GM23338 (cell line): ENCODE data around the gene NCCRP1. TPM values are rescaled to one million over a fixed set of nuclear protein-coding genes. Genes with fewer than 3 reads are reported as not detected.

Experiments
- ATAC-seq: fragments of 200-7000 bp; cut with Tn5 transposase; 3 replicates; pipeline ENCODE4 v1.9.1; 2020
- DNase-seq: peaks from one replicate; pipeline ENCODE4 v3.0.0-alpha.2; 2015; ENCODE audit warnings: low spot score
- H2AFZ ChIP-seq: fragments of 200-600 bp; sonication (generic); 2 replicates; pipeline ENCODE4 v1.8.0; 2016; ENCODE audit warnings: antibody characterized with exemption, mild to moderate bottlenecking, moderate library complexity
- H3F3A ChIP-seq: fragments of 200-600 bp; sonication (generic); replicated peaks from 2 replicates; pipeline ENCODE4 v1.8.0; 2017; ENCODE audit warnings: antibody characterized with exemption, mixed run types, low read depth
- H3K27ac ChIP-seq: fragments of 200-600 bp; sonication (generic); 2 replicates; pipeline ENCODE4 v1.6.1; 2016; ENCODE audit warnings: low read depth
- H3K27me3 ChIP-seq: fragments of 200-600 bp; sonication (generic); 2 replicates; pipeline ENCODE4 v1.8.0; 2016; ENCODE audit warnings: mild to moderate bottlenecking, mixed run types, moderate library complexity; ENCODE audit not compliant: insufficient read depth
- H3K36me3 ChIP-seq: fragments of 200-600 bp; sonication (generic); 2 replicates; pipeline ENCODE4 v1.8.0; 2016; ENCODE audit warnings: mild to moderate bottlenecking; ENCODE audit not compliant: insufficient read depth
- H3K4me1 ChIP-seq: fragments of 200-600 bp; sonication (generic); 2 replicates; pipeline ENCODE4 v1.8.0; 2016; ENCODE audit warnings: mild to moderate bottlenecking, moderate library complexity; ENCODE audit not compliant: insufficient read depth
- H3K4me2 ChIP-seq: fragments of 200-600 bp; sonication (generic); 2 replicates; pipeline ENCODE4 v1.7.1; 2017; ENCODE audit warnings: mixed run types
- H3K4me3 ChIP-seq: fragments of 200-600 bp; sonication (generic); 2 replicates; pipeline ENCODE4 v1.6.1; 2016; ENCODE audit warnings: mixed run types
- H3K79me2 ChIP-seq: fragments of 200-600 bp; sonication (generic); replicated peaks from 2 replicates; pipeline ENCODE4 v1.8.0; 2017; ENCODE audit warnings: mild to moderate bottlenecking; ENCODE audit not compliant: insufficient read depth
- H3K9me2 ChIP-seq: fragments of 200-600 bp; sonication (generic); 2 replicates; pipeline ENCODE4 v1.8.0; 2017; ENCODE audit not compliant: insufficient read depth
- H4K20me1 ChIP-seq: fragments of 200-600 bp; sonication (generic); replicated peaks from 2 replicates; pipeline ENCODE4 v1.8.0; 2017; ENCODE audit warnings: mild to moderate bottlenecking; ENCODE audit not compliant: insufficient read depth
- H3K27ac Mint-ChIP-seq: 2 replicates; pipeline ENCODE4 v1.8.0; 2020; ENCODE audit warnings: inconsistent platforms, mild to moderate bottlenecking, moderate library complexity, mixed read lengths
- H3K27me3 Mint-ChIP-seq: 3 replicates; pipeline ENCODE4 v1.8.0; 2022; ENCODE audit warnings: low read depth, mild to moderate bottlenecking, moderate library complexity, mixed read lengths, inconsistent platforms; ENCODE audit not compliant: insufficient read depth, poor library complexity
- H3K36me3 Mint-ChIP-seq: 3 replicates; pipeline ENCODE4 v1.8.0; 2021; ENCODE audit warnings: low read depth, mild to moderate bottlenecking, inconsistent platforms, moderate library complexity, mixed read lengths
- H3K4me1 Mint-ChIP-seq: 3 replicates; pipeline ENCODE4 v1.8.0; 2020; ENCODE audit warnings: mild to moderate bottlenecking, inconsistent platforms, mixed read lengths
- H3K4me3 Mint-ChIP-seq: 3 replicates; pipeline ENCODE4 v1.8.0; 2021; ENCODE audit warnings: moderate library complexity, mild to moderate bottlenecking, inconsistent platforms, mixed read lengths
- H3K9me3 Mint-ChIP-seq: 3 replicates; pipeline ENCODE4 v1.8.0; 2020; ENCODE audit warnings: moderate library complexity, mild to moderate bottlenecking, inconsistent platforms, mixed read lengths
- EZH2 ChIP-seq: fragments of 200-600 bp; sonication (generic); IDR thresholded peaks from one replicate; pipeline ENCODE4 v1.8.0; 2017; ENCODE audit warnings: antibody characterized with exemption, mild to moderate bottlenecking, low read depth; ENCODE audit not compliant: unreplicated experiment
- POLR2AphosphoS5 ChIP-seq: IDR thresholded peaks from 2 replicates; pipeline ENCODE4 v1.6.1; 2016; ENCODE audit warnings: antibody characterized with exemption, low read depth
- STAT1 ChIP-seq: IDR thresholded peaks from one replicate; pipeline ENCODE4 v1.6.1; 2016; ENCODE audit warnings: antibody characterized with exemption; ENCODE audit not compliant: unreplicated experiment
- ZNF114 ChIP-seq: fragments of 250-450 bp; sonication (Bioruptor Pico); IDR thresholded peaks from 2 replicates; pipeline ENCODE4 v1.5.0; 2020; ENCODE audit warnings: mild to moderate bottlenecking, moderate library complexity
- ZNF331 ChIP-seq: fragments of 250-450 bp; sonication (Bioruptor Pico); IDR thresholded peaks from 2 replicates; pipeline ENCODE4 v1.5.0; 2020; ENCODE audit warnings: low read depth, mild to moderate bottlenecking, moderate library complexity
- ZNF462 ChIP-seq: fragments of 250-450 bp; sonication (Bioruptor Pico); IDR thresholded peaks from 2 replicates; pipeline ENCODE4 v1.5.0; 2020; ENCODE audit warnings: mild to moderate bottlenecking, moderate library complexity
- polyA plus RNA-seq: library from polyadenylated mRNA; unstranded; fragments of >200 nt; fragmentation: Nextera tagmentation; extraction: Ambion mirVana; gene quantifications from 2 replicates; pipeline ENCODE4 v1.2.1, GENCODE V29; 2016
- total RNA-seq: library from RNA; depleted of rRNA; stranded (reverse); fragments of >200 nt; shearing (Covaris generic); gene quantifications from 2 replicates; pipeline ENCODE4 v1.2.3, GENCODE V29; 2014
- TF ChIP-seq, protein P1 (sequence below), 2 experiments: fragments of 200-600 bp in 1 of 2; sonication (generic) in 1 of 2; conservative IDR thresholded peaks; 2 replicates each; pipeline versions ENCODE4 v1.5.1 to v1.6.1; 2016 to 2017; ENCODE audit warnings: antibody characterized with exemption in 2 of 2, low read depth in 2 of 2, mild to moderate bottlenecking in 2 of 2, moderate library complexity in 1 of 2

NCCRP1 gene
- total and polyA plus RNA-seq, 2 experiments from 2014 or later: 3.6 to 6.2 TPM

- TF ChIP-seq, protein P1, sequence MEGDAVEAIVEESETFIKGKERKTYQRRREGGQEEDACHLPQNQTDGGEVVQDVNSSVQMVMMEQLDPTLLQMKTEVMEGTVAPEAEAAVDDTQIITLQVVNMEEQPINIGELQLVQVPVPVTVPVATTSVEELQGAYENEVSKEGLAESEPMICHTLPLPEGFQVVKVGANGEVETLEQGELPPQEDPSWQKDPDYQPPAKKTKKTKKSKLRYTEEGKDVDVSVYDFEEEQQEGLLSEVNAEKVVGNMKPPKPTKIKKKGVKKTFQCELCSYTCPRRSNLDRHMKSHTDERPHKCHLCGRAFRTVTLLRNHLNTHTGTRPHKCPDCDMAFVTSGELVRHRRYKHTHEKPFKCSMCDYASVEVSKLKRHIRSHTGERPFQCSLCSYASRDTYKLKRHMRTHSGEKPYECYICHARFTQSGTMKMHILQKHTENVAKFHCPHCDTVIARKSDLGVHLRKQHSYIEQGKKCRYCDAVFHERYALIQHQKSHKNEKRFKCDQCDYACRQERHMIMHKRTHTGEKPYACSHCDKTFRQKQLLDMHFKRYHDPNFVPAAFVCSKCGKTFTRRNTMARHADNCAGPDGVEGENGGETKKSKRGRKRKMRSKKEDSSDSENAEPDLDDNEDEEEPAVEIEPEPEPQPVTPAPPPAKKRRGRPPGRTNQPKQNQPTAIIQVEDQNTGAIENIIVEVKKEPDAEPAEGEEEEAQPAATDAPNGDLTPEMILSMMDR (conservative IDR thresholded peaks at IDR 0.05; ENCODE audit: low read depth in 2 of 2): no peak
- TF ChIP-seq STAT1 (no peak), ZNF462 (CRISPR knock-in tag) (no peak), ZNF114 (no peak), POLR2AphosphoS5 (no peak)
These were observed 36.3 kb upstream of the NCCRP1 start (continued) for GRCh38 chr19:39160523-39160861.

DNA sequence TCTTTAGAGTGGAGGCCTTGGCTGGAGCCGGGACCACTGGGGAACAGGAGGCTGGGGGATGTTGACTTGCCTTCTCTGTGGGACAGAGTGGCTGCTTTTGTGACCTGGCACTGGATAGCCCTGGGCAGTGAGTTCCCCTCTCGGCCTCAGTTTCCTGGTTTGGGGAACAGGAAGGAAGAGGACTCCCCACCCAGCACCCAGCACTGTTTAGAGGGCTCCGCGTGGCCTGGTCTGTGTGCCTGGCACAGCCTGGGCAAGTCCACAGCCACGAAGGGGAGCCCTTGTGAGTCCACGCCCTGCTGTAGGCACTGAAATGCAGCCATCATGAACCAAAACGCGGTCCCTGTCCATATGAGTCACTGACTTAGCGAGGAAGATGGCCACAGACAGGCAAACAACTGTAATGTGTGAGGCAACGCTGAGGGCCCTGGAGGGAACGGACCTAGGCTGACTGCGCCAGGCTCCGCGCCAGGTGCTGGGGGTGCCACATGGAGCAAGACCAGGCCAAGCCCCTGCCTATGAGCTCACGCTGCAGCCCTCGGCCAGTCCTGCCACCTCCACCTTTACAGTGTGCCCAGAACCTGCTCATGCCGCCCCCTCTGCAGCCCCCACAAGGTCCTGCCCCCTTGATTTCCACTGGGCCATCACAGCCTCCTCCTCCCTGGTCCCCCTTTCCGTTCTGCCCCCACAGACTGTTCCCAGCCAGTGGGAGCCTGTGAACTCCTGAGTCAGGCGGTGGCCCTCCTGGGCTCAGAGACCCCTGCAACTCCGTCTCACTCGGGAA, 35.7 kb upstream of the NCCRP1 start:
- Mint-ChIP-seq H3K4me1 (peaks cover 23% of the 10 kb centered on the region), H3K27me3 (peaks cover 13% of the 10 kb centered on the region), H3K9me3 (no peaks in the 10 kb centered on the region), H3K4me3 (no peak overlapping the region), H3K36me3 (no peaks in the 10 kb centered on the region; the same call in 2 of the 3 replicates), H3K27ac (no peak overlapping the region)
- peaks cover 38% of the 10 kb centered on the region for H3K79me2 ChIP-seq
- H3K36me3 ChIP-seq: no peaks in the 10 kb centered on the region
- no peak overlapping the region for H3K4me3 ChIP-seq
- no peak overlapping the region for H3K4me2 ChIP-seq
- H4K20me1 ChIP-seq: peaks cover 11% of the 10 kb centered on the region
- H2AFZ ChIP-seq: no peak overlapping the region
- TF ChIP-seq ZNF331 (CRISPR knock-in tag) (no peak), EZH2 (no peak), STAT1 (no peak), ZNF462 (CRISPR knock-in tag) (no peak)
- no peak overlapping the region for H3K27ac ChIP-seq
- H3K9me2 ChIP-seq: no peaks in the 10 kb centered on the region
- no peaks in the 10 kb centered on the region; the same call in 1 of the 2 replicates for H3K4me1 ChIP-seq
- no peak for DNase-seq
- no peaks in the 10 kb centered on the region for H3K27me3 ChIP-seq
- ATAC-seq: no peak
- H3F3A ChIP-seq: no peaks in the 10 kb centered on the region
